Testis (tissue), 3 donors: ENCODE measurements around the gene RBM6. TPM values are rescaled to one million over a fixed set of nuclear protein-coding genes. Genes with fewer than 3 reads are reported as not detected.

Experiments used
- DNase-seq: peaks from one replicate; pipeline ENCODE4 v3.0.0-alpha.2; 2019
- H3K27ac ChIP-seq, 2 donors: fragments of 200-600 bp; sonication (generic); one replicate each; pipeline ENCODE4 v1.5.1; 2019
- H3K27me3 ChIP-seq: fragments of 200-600 bp; sonication (generic); one replicate; pipeline ENCODE4 v1.5.1; 2019
- H3K36me3 ChIP-seq: fragments of 200-600 bp; sonication (generic); one replicate; pipeline ENCODE4 v1.5.1; 2017; ENCODE audit warnings: low read depth; ENCODE audit errors: missing control alignments
- H3K4me1 ChIP-seq: fragments of 200-600 bp; sonication (generic); one replicate; pipeline ENCODE4 v1.5.1; 2019
- H3K4me3 ChIP-seq, 2 donors: fragments of 200-600 bp; sonication (generic); one replicate each; pipeline ENCODE4 v1.5.1; 2017 to 2019
- H3K9me3 ChIP-seq: fragments of 200-600 bp; sonication (generic); one replicate; pipeline ENCODE4 v1.5.1; 2017
- CTCF ChIP-seq, 3 experiments: fragments of 450-650 bp in 2 of 3; fragments of 200-600 bp in 1 of 3; sonication (generic) in 1 of 3; IDR thresholded peaks; one replicate each; pipeline ENCODE4 v1.5.1; 2016 to 2019; ENCODE audit warnings: antibody characterized with exemption in 3 of 3, mild to moderate bottlenecking in 2 of 3, moderate library complexity in 1 of 3
- POLR2A ChIP-seq: fragments of 450-650 bp; IDR thresholded peaks from one replicate; pipeline ENCODE4 v1.6.1; 2017; ENCODE audit warnings: antibody characterized with exemption, mild to moderate bottlenecking, moderate library complexity
- WGBS, 2 donors: methylation state at CpG; one replicate each; pipeline ENCODE4 v1.1.5; 2018; 5-methylcytosine and 5-hydroxymethylcytosine counted together
- intact Hi-C: fragments of 100-400 bp; cut with DNase I; formaldehyde crosslinking; loops from one replicate; pipeline ENCODE4 v1.15.1; 2023; ENCODE audit warnings: low total_unique reads
- polyA plus RNA-seq: library from polyadenylated mRNA; stranded (reverse); fragments of 350-450 nt; fragmentation: Illumina TruSeq; extraction: RNeasy Lipid Tissue Mini Kit (QIAGEN cat#74804); gene quantifications from one replicate; pipeline ENCODE4 v1.2.3, GENCODE V29; 2014; ENCODE audit warnings: low read depth, low replicate concordance; ENCODE audit not compliant: insufficient read depth
- total RNA-seq, 2 donors: library from RNA; depleted of rRNA; stranded (reverse); fragments of >200 nt; gene quantifications; one replicate each; pipeline ENCODE4 v1.2.3, GENCODE V29; 2016

Gene RBM6
- total and polyA plus RNA-seq, 3 donors from 2014 or later = 104 to 229 (median 212) TPM

GRCh38 chr3:50125541-50126286 lies 185.8 kb downstream of the RBM6 start:
- peaks cover 37% of the 10 kb centered on the region for H3K4me1 ChIP-seq
- intact Hi-C loops = no loop called here

GRCh38 chr3:50126287-50127211 lies 186.6 kb downstream of the RBM6 start:
- Histone ChIP-seq H3K36me3 (no peaks in the 10 kb centered on the region), H3K4me3 (no peak overlapping the region), H3K27ac (no peak overlapping the region), H3K9me3 (no peaks in the 10 kb centered on the region), H3K4me1 (peaks cover 37% of the 10 kb centered on the region), H3K27me3 (no peaks in the 10 kb centered on the region)
- TF ChIP-seq CTCF (IDR thresholded peaks at IDR 0.05) (no peak), POLR2A (no peak)
- intact Hi-C loops = no loop called here
- 43 to 51% methylated on average over 11 to 16 of the region's 16 CpGs for WGBS, 2 donors
- DNase-seq = peak; percentile 64

More at GRCh38 chr3:50125541-50126286, 185.8 kb downstream of the RBM6 start:
- Histone ChIP-seq H3K27ac (no peak overlapping the region), H3K4me3 (no peak overlapping the region), H3K36me3 (no peaks in the 10 kb centered on the region), H3K9me3 (no peaks in the 10 kb centered on the region), H3K27me3 (no peaks in the 10 kb centered on the region)
- DNase-seq = no peak
- TF ChIP-seq CTCF (IDR thresholded peaks at IDR 0.05) = no peak
- TF ChIP-seq POLR2A = no peak
- WGBS, 2 donors = 48 to 78% methylated on average over 6 to 9 of the region's 9 CpGs

Other genes with a start within 250 kb of the RBM6 start
- gene AMIGO3, start 220.5 kb upstream of the RBM6 start, total RNA-seq = 10 to 100 TPM in 1 of 2 donors, 1 to 10 TPM in 1; 8.8 to 14.8 TPM
- gene AMIGO3, start 220.5 kb upstream of the RBM6 start, polyA plus RNA-seq = 3.0 TPM
- gene GMPPB, start 216.2 kb upstream of the RBM6 start, total RNA-seq = 10 to 100 TPM; 15.7 to 23.4 TPM
- gene GMPPB, start 216.2 kb upstream of the RBM6 start, polyA plus RNA-seq = 16.8 TPM
- 100 to 1,000 TPM in 1 of 2 donors, 10 to 100 TPM in 1; 97.4 to 134 TPM for gene IP6K1, start 153.6 kb upstream of the RBM6 start, total RNA-seq
- gene IP6K1, start 153.6 kb upstream of the RBM6 start, polyA plus RNA-seq = 96.0 TPM
- 1 to 10 TPM; 5.5 to 5.9 TPM for gene CDHR4, start 140.3 kb upstream of the RBM6 start, total RNA-seq
- gene CDHR4, start 140.3 kb upstream of the RBM6 start, polyA plus RNA-seq = 11.7 TPM
- 1 to 10 TPM; 5.1 to 6.3 TPM for gene INKA1, start 136.9 kb upstream of the RBM6 start, total RNA-seq
- gene INKA1, start 136.9 kb upstream of the RBM6 start, polyA plus RNA-seq = 4.0 TPM
- 10 to 100 TPM; 34.0 to 49.7 TPM for gene UBA7, start 126.2 kb upstream of the RBM6 start, total RNA-seq
- gene UBA7, start 126.2 kb upstream of the RBM6 start, polyA plus RNA-seq = 27.2 TPM
- 10 to 100 TPM; 15.8 to 21.3 TPM for gene TRAIP, start 83.6 kb upstream of the RBM6 start, total RNA-seq
- gene TRAIP, start 83.6 kb upstream of the RBM6 start, polyA plus RNA-seq = 16.0 TPM
- gene CAMKV, start 70.2 kb upstream of the RBM6 start, total RNA-seq = 1 to 10 TPM; 1.2 to 2.3 TPM
- gene CAMKV, start 70.2 kb upstream of the RBM6 start, polyA plus RNA-seq = 4.0 TPM
- 10 to 100 TPM in 1 of 2 donors, 1 to 10 TPM in 1; 7.6 to 11.2 TPM for gene MST1R, start 36.3 kb upstream of the RBM6 start, total RNA-seq
- gene MST1R, start 36.3 kb upstream of the RBM6 start, polyA plus RNA-seq = 15.9 TPM
- gene MON1A, start 10.3 kb upstream of the RBM6 start, total RNA-seq = 10 to 100 TPM; 16.4 to 17.3 TPM
- gene MON1A, start 10.3 kb upstream of the RBM6 start, polyA plus RNA-seq = 23.9 TPM
- 100 to 1,000 TPM; 341 to 368 TPM for gene RBM5, start 148.8 kb downstream of the RBM6 start, total RNA-seq
- gene RBM5, start 148.8 kb downstream of the RBM6 start, polyA plus RNA-seq = 214 TPM
- 1 to 10 TPM; 6.9 to 8.3 TPM for gene SEMA3F, start 215.2 kb downstream of the RBM6 start, total RNA-seq
- gene SEMA3F, start 215.2 kb downstream of the RBM6 start, polyA plus RNA-seq = 7.5 TPM